ENCODE data around the gene TNNI2. TPM values are rescaled to one million over a fixed set of nuclear protein-coding genes. Genes with fewer than 3 reads are reported as not detected.

Gene TNNI2
- total and polyA plus RNA-seq, 2 donors (not counting 3 experiments of a cell fraction or from before 2014, with no cell fraction given), result not detected

GRCh38 chr11:1810761-1811160 lies 28.0 kb upstream of the TNNI2 start:
- intact Hi-C loops (cut with micrococcal nuclease) (no loop called here), dilution Hi-C loops (cut with MboI; ENCODE audit: extremely low pct_ligation_motif_present, low sequenced_read_pairs) (no loop called here)
- DNase-seq (ENCODE audit: low read depth, low spot score) (no peak), FAIRE-seq (no peak)
- no TSS peak for BruUV-seq (replicated peaks)
- H3K9me1 ChIP-seq (replicated peaks; ENCODE audit: control insufficient read depth, extremely low read depth, insufficient read depth, low read length), result no peaks in the 10 kb centered on the region
- no peak overlapping the region for H2AFZ ChIP-seq (ENCODE audit: low read depth, low read length)
- no peak overlapping the region for H3K4me2 ChIP-seq (ENCODE audit: insufficient read depth, low read length)
- H3K4me1 ChIP-seq (ENCODE audit: control insufficient read depth, extremely low read depth, insufficient read depth, low read length), result no peaks in the 10 kb centered on the region
- no peaks in the 10 kb centered on the region for H3K36me3 ChIP-seq (ENCODE audit: control insufficient read depth in 2 of 2, extremely low read depth in 1 of 2, insufficient read depth in 2 of 2, low read length in 2 of 2)
- no peaks in the 10 kb centered on the region for H3K9me3 ChIP-seq (replicated peaks; ENCODE audit: control insufficient read depth, insufficient read depth, low read length)
- CTCF ChIA-PET, result interaction anchor here (0.7 kb wide), 1 partner anchor 158 kb away, joined by 3 read pairs; no protein-coding TSS in a partner anchor
- H3K79me2 ChIP-seq (ENCODE audit: control insufficient read depth, insufficient read depth, low read length), result no peaks in the 10 kb centered on the region
- POLR2A ChIA-PET, result no interaction called here
- no peak overlapping the region for H3K4me3 ChIP-seq (replicated peaks in 1 of 3; ENCODE audit: insufficient read depth in 1 of 3, low read depth in 1 of 3, low read length in 3 of 3)
- H3K27ac ChIP-seq (ENCODE audit: insufficient read depth, low read depth, low read length), result no peak overlapping the region
- no peak overlapping the region for H3K9ac ChIP-seq (replicated peaks; ENCODE audit: extremely low read depth, insufficient read depth, low read length)
- no peak for TF ChIP-seq MAX (IDR thresholded peaks at IDR 0.05; ENCODE audit: insufficient read depth, insufficient read length)
- TF ChIP-seq GATA2 (IDR thresholded peaks at IDR 0.05; ENCODE audit: insufficient read depth, insufficient read length, low read depth, low read length), result no peak
- TF ChIP-seq CTCF (IDR thresholded peaks at IDR 0.05; ENCODE audit: extremely low read depth in 1 of 2, insufficient read depth in 1 of 2, low read depth in 1 of 2, low read length in 2 of 2), result no peak
- no peak for TF ChIP-seq EZH2 (IDR thresholded peaks at IDR 0.05; ENCODE audit: borderline replicate concordance, low read depth, low read length, severe bottlenecking)
- no peak for TF ChIP-seq POLR2A (IDR thresholded peaks at IDR 0.05; ENCODE audit: low read depth, low read length)
- no peak for TF ChIP-seq MYC (IDR thresholded peaks at IDR 0.05; ENCODE audit: low read depth, low read length)
- TF ChIP-seq JUN (IDR thresholded peaks at IDR 0.05; ENCODE audit: borderline replicate concordance, insufficient read depth, insufficient read length, low read depth), result no peak
- no peak for TF ChIP-seq POLR2AphosphoS5 (IDR thresholded peaks at IDR 0.05; ENCODE audit: insufficient read depth, low read depth, low read length)
- TF ChIP-seq FOS (IDR thresholded peaks at IDR 0.05; ENCODE audit: borderline replicate concordance, insufficient read depth, low read length), result no peak
- H4K20me1 ChIP-seq (replicated peaks; ENCODE audit: control insufficient read depth, extremely low read depth, insufficient read depth, low read length), result no peaks in the 10 kb centered on the region
- peaks cover 0 to 2% of the 10 kb centered on the region in 2 experiments for H3K27me3 ChIP-seq (ENCODE audit: control insufficient read depth in 2 of 2, insufficient read depth in 2 of 2, low read length in 2 of 2)
